Trophoblast cell (in vitro differentiated cells and primary cell): Measurements from ENCODE around the gene HSPB6.

Experiments used
- DNase-seq, 2 donors: peaks; one replicate each; pipeline ENCODE4 v3.0.0-alpha.2; 2016
- H2AFZ ChIP-seq: 2 replicates; pipeline ENCODE4 v1.6.1; 2013; ENCODE audit warnings: low read length, moderate library complexity, mild to moderate bottlenecking; ENCODE audit not compliant: insufficient read depth, poor library complexity
- H2AK5ac ChIP-seq: 2 replicates; pipeline ENCODE4 v1.6.1; 2013; ENCODE audit warnings: mild to moderate bottlenecking, low read length
- H2BK120ac ChIP-seq: 2 replicates; pipeline ENCODE4 v1.6.1; 2013; ENCODE audit warnings: low read length, mild to moderate bottlenecking, moderate library complexity; ENCODE audit not compliant: insufficient read depth, poor library complexity
- H2BK12ac ChIP-seq: 2 replicates; pipeline ENCODE4 v1.6.1; 2013; ENCODE audit warnings: mild to moderate bottlenecking, low read length, moderate library complexity
- H2BK5ac ChIP-seq: 2 replicates; pipeline ENCODE4 v1.6.1; 2013; ENCODE audit warnings: low read length, low read depth, moderate library complexity, mild to moderate bottlenecking; ENCODE audit not compliant: poor library complexity
- H3K14ac ChIP-seq: 2 replicates; pipeline ENCODE4 v1.6.1; 2013; ENCODE audit warnings: mild to moderate bottlenecking, low read length
- H3K18ac ChIP-seq: 2 replicates; pipeline ENCODE4 v1.6.1; 2013; ENCODE audit warnings: mild to moderate bottlenecking, low read length
- H3K23ac ChIP-seq: 2 replicates; pipeline ENCODE4 v1.6.1; 2013; ENCODE audit warnings: low read length
- H3K27ac ChIP-seq: 2 replicates; pipeline ENCODE4 v1.5.1; 2013; ENCODE audit warnings: low read depth, mild to moderate bottlenecking, inconsistent platforms, low read length, moderate library complexity
- H3K27me3 ChIP-seq: 2 replicates; pipeline ENCODE4 v1.6.1; 2013; ENCODE audit warnings: inconsistent platforms, mild to moderate bottlenecking, low read length, moderate library complexity; ENCODE audit not compliant: insufficient read depth
- H3K36me3 ChIP-seq, 2 experiments: 1 replicate in 1 of 2; 2 replicates in 1 of 2; pipeline ENCODE4 v1.6.1; 2013; ENCODE audit warnings: low read length in 2 of 2, mild to moderate bottlenecking in 2 of 2, moderate library complexity in 1 of 2; ENCODE audit not compliant: insufficient read depth in 2 of 2, control insufficient read depth in 1 of 2
- H3K4ac ChIP-seq: 2 replicates; pipeline ENCODE4 v1.6.1; 2013; ENCODE audit warnings: low read depth, mild to moderate bottlenecking, low read length, moderate library complexity
- H3K4me1 ChIP-seq, 2 experiments: 1 replicate in 1 of 2; 2 replicates in 1 of 2; pipeline ENCODE4 v1.6.1; 2013; ENCODE audit warnings: low read length in 2 of 2, mild to moderate bottlenecking in 2 of 2, moderate library complexity in 1 of 2; ENCODE audit not compliant: insufficient read depth in 2 of 2, control insufficient read depth in 1 of 2
- H3K4me2 ChIP-seq: 2 replicates; pipeline ENCODE4 v1.6.1; 2013; ENCODE audit warnings: inconsistent platforms, mild to moderate bottlenecking, low read length, moderate library complexity
- H3K4me3 ChIP-seq: 2 replicates; pipeline ENCODE4 v1.5.1; 2013; ENCODE audit warnings: mild to moderate bottlenecking, low read depth, low read length, inconsistent platforms
- H3K79me1 ChIP-seq: one replicate; pipeline ENCODE4 v1.6.1; 2013; ENCODE audit warnings: low read length
- H3K79me2 ChIP-seq: 2 replicates; pipeline ENCODE4 v1.6.1; 2013; ENCODE audit warnings: low read length, mild to moderate bottlenecking; ENCODE audit not compliant: control insufficient read depth, insufficient read depth, poor library complexity
- H3K9ac ChIP-seq: 2 replicates; pipeline ENCODE4 v1.6.1; 2013; ENCODE audit warnings: mild to moderate bottlenecking, low read length
- H3K9me3 ChIP-seq: 2 replicates; pipeline ENCODE4 v1.6.1; 2013; ENCODE audit warnings: low read depth, mild to moderate bottlenecking, control low read depth, inconsistent platforms, low read length; ENCODE audit not compliant: insufficient read depth
- H4K12ac ChIP-seq: 2 replicates; pipeline ENCODE4 v1.6.1; 2013; ENCODE audit warnings: low read depth, mild to moderate bottlenecking, low read length, moderate library complexity
- H4K8ac ChIP-seq: 2 replicates; pipeline ENCODE4 v1.6.1; 2013; ENCODE audit warnings: low read depth, mild to moderate bottlenecking, low read length, moderate library complexity
- H4K91ac ChIP-seq: one replicate; pipeline ENCODE4 v1.6.1; 2013; ENCODE audit warnings: low read depth, mild to moderate bottlenecking, low read length, moderate library complexity
- WGBS: extraction: QIAGEN DNeasy Blood & Tissue Kit; methylation state at CpG from one replicate; pipeline ENCODE4 v1.1.7; 2013; ENCODE audit warnings: missing lambda C conversion rate; ENCODE audit not compliant: insufficient read length, insufficient coverage; ENCODE audit errors: extremely low coverage; 5-methylcytosine and 5-hydroxymethylcytosine counted together

Gene HSPB6

GRCh38 chr19:35782589-35782988 is 25.8 kb upstream of the HSPB6 start:
- H4K91ac ChIP-seq = no peak overlapping the region
- H3K9ac ChIP-seq = no peak overlapping the region
- peaks cover 3 to 7% of the 10 kb centered on the region in 2 experiments for H3K4me1 ChIP-seq
- no peaks in the 10 kb centered on the region for H3K27me3 ChIP-seq
- WGBS = no CpG with 5 or more reads among the region's 12 CpGs
- no peak overlapping the region for H3K14ac ChIP-seq
- no peak overlapping the region for H3K18ac ChIP-seq
- H3K79me2 ChIP-seq = no peaks in the 10 kb centered on the region
- no peak overlapping the region for H3K23ac ChIP-seq
- H2BK5ac ChIP-seq = no peak overlapping the region
- peaks cover 14 to 15% of the 10 kb centered on the region in 2 experiments for H3K36me3 ChIP-seq
- H4K12ac ChIP-seq = no peak overlapping the region
- no peak overlapping the region for H3K4me3 ChIP-seq
- no peak overlapping the region for H2AFZ ChIP-seq
- H2AK5ac ChIP-seq = no peak overlapping the region
- DNase-seq = no peak
- no peak overlapping the region for H3K4me2 ChIP-seq
- no peaks in the 10 kb centered on the region for H3K79me1 ChIP-seq
- H2BK12ac ChIP-seq = no peak overlapping the region
- H3K9me3 ChIP-seq = peaks cover 3% of the 10 kb centered on the region
- no peak overlapping the region for H3K4ac ChIP-seq
- H4K8ac ChIP-seq = no peak overlapping the region
- no peak overlapping the region for H3K27ac ChIP-seq
- H2BK120ac ChIP-seq = no peak overlapping the region

GRCh38 chr19:35781650-35782049 is 24.8 kb upstream of the HSPB6 start:
- no peak overlapping the region for H2AK5ac ChIP-seq
- H3K4me2 ChIP-seq = no peak overlapping the region
- no peak overlapping the region for H3K4me3 ChIP-seq
- H3K27me3 ChIP-seq = no peaks in the 10 kb centered on the region
- H3K27ac ChIP-seq = no peak overlapping the region
- H4K8ac ChIP-seq = no peak overlapping the region
- no peak overlapping the region for H3K18ac ChIP-seq
- no peak overlapping the region for H4K12ac ChIP-seq
- WGBS = no CpG with 5 or more reads among the region's 9 CpGs
- H4K91ac ChIP-seq = no peak overlapping the region
- peaks cover 4 to 14% of the 10 kb centered on the region in 2 experiments for H3K4me1 ChIP-seq
- no peak overlapping the region for H3K4ac ChIP-seq
- no peak overlapping the region for H3K9ac ChIP-seq
- no peaks in the 10 kb centered on the region for H3K79me1 ChIP-seq
- H3K14ac ChIP-seq = no peak overlapping the region
- DNase-seq = no peak
- no peak overlapping the region for H3K23ac ChIP-seq
- no peaks in the 10 kb centered on the region for H3K79me2 ChIP-seq
- no peak overlapping the region for H2BK5ac ChIP-seq
- no peak overlapping the region for H2BK120ac ChIP-seq
- no peak overlapping the region for H2BK12ac ChIP-seq
- H3K36me3 ChIP-seq = peaks cover 13 to 14% of the 10 kb centered on the region in 2 experiments
- no peak overlapping the region for H2AFZ ChIP-seq
- H3K9me3 ChIP-seq = peaks cover 3% of the 10 kb centered on the region

GRCh38 chr19:35780717-35781116 is 23.9 kb upstream of the HSPB6 start:
- WGBS = no CpG with 5 or more reads among the region's 20 CpGs
- H3K27me3 ChIP-seq = no peaks in the 10 kb centered on the region

GRCh38 chr19:35780058-35780457 is 23.2 kb upstream of the HSPB6 start:
- WGBS = no CpG with 5 or more reads among the region's 16 CpGs

More at GRCh38 chr19:35780717-35781116, 23.9 kb upstream of the HSPB6 start:
- no peak for DNase-seq
- peaks cover 13 to 14% of the 10 kb centered on the region in 2 experiments for H3K36me3 ChIP-seq
- no peak overlapping the region for H2BK12ac ChIP-seq
- no peak overlapping the region for H3K4me2 ChIP-seq
- no peak overlapping the region for H3K23ac ChIP-seq
- no peak overlapping the region for H3K27ac ChIP-seq
- no peak overlapping the region for H2AFZ ChIP-seq
- peaks cover under 1% of the 10 kb centered on the region for H3K79me1 ChIP-seq
- no peak overlapping the region for H3K18ac ChIP-seq
- H4K12ac ChIP-seq = no peak overlapping the region
- no peak overlapping the region for H3K14ac ChIP-seq
- no peak overlapping the region for H3K4ac ChIP-seq
- H2AK5ac ChIP-seq = no peak overlapping the region
- no peak overlapping the region for H2BK120ac ChIP-seq
- no peak overlapping the region for H3K4me3 ChIP-seq
- H3K79me2 ChIP-seq = no peaks in the 10 kb centered on the region
- H4K8ac ChIP-seq = no peak overlapping the region
- H3K4me1 ChIP-seq = peaks cover 6 to 17% of the 10 kb centered on the region in 2 experiments
- H3K9me3 ChIP-seq = peaks cover 3% of the 10 kb centered on the region
- no peak overlapping the region for H4K91ac ChIP-seq
- H2BK5ac ChIP-seq = no peak overlapping the region
- no peak overlapping the region for H3K9ac ChIP-seq

More at GRCh38 chr19:35780058-35780457, 23.2 kb upstream of the HSPB6 start:
- Histone ChIP-seq H3K4me1 (peaks cover 6 to 17% of the 10 kb centered on the region in 2 experiments), H2BK12ac (no peak overlapping the region), H2AFZ (no peak overlapping the region), H4K8ac (no peak overlapping the region), H3K27ac (no peak overlapping the region), H3K14ac (no peak overlapping the region), H3K27me3 (no peaks in the 10 kb centered on the region), H3K9ac (no peak overlapping the region), H3K4ac (no peak overlapping the region), H3K23ac (no peak overlapping the region), H3K4me3 (no peak overlapping the region), H3K4me2 (no peak overlapping the region), H3K9me3 (peaks cover 3% of the 10 kb centered on the region), H3K79me2 (no peaks in the 10 kb centered on the region), H3K36me3 (peaks cover 10 to 13% of the 10 kb centered on the region in 2 experiments), H2BK5ac (no peak overlapping the region), H3K79me1 (peaks cover 3% of the 10 kb centered on the region), H4K12ac (no peak overlapping the region), H2AK5ac (no peak overlapping the region), H2BK120ac (no peak overlapping the region), H3K18ac (no peak overlapping the region), H4K91ac (no peak overlapping the region)
- DNase-seq = no peak
